CD4-positive, alpha-beta T cell treated with Interleukin-12 subunit alpha and Interleukin-12 subunit beta, for 1 hour (primary cell): ENCODE results near the gene UPK3A.
A peak's percentile ranks its signal among the peaks of the same experiment; 100 is the strongest.
"Not testable (repeated sequence)": the region's sequence is repeated elsewhere in the genome, so short reads cannot be mapped to it uniquely, and the experiment has no call there.

Source experiments
- DNase-seq: peaks from one replicate; pipeline ENCODE4 v3.0.0-alpha.2; 2020

UPK3A gene

DNA sequence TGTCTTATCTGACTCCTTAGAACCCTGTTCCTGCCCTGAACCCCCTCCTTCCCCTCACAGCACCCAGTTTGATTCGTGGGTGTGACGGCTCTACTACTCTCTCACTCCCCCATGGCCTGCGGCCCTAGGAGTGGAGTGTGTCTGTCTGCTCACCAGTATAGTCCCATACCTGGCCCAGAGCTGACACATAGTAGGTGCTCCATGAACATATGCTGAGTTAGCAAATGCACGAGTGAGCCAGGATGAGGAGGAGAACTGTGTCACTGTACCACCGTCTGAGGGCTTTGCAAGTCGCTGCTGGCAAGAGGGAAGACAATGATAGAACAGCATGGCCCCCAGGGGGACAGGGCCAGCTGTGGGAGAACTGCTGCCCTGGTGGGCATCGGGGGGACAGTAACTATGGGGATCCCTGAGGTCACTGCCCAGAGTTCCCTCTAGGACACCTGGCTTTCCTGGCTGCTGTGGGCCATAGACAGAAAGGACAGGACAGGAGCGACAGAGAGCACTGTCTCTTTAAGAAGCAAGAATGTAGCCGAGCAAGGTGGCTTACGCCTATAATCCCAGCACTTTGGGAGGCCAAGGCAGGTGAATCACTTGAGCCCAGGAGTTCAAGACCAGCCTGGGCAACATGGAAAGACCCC, 24.9 kb upstream of the UPK3A start:
- DNase-seq: no peak

DNA sequence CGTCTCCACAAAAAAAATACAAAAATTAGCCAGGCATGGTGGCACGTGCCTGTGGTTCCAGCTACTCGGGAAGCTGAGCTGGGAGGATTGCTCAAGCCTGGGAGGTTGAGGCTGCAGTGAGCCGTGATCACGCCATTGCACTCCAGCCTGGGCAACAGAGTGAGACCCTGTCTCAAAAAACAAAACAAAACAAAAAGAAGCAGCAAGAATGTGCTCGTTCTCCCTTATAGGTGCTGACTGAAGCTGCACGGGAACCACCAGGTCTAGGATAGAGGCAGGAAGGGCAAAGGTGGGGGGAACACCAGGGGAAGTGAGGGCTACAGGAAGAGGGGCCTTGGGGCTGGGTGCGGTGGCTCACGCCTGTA, 24.4 kb upstream of the UPK3A start:
- not testable (repeated sequence) for DNase-seq

DNA sequence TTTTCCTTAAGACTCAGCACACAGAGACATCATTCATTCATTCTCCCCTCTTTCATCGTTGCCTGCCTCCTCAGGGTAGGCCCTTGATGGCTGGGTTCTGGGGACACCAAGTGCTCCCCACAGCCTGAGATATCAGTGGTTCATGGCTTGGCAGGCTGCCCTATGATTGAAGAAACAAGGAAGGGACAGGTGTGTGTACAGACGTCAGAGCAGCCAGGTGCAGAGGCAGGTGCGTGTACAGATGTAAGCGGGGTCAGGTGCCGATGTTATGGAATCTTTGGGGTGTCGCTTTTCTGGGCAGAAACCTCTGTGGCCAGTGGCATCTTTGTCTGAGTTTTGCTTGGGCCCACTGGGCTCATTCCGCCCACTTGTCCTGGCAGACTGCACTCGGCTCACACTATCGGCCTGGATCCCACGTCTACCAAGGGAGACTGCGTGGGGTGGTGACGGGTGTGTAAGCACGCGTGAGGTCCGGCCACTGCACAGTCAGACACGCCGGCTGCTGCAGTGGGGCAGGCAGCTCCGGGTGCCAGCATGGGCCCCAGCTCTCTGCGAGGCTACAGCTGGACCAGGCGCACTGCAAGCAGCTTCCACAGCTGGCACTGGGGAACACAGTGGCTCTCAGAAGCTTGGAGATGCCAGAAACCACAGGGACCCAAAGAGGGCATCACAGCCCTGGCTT, 23.2 kb upstream of the UPK3A start:
- no peak for DNase-seq

DNA sequence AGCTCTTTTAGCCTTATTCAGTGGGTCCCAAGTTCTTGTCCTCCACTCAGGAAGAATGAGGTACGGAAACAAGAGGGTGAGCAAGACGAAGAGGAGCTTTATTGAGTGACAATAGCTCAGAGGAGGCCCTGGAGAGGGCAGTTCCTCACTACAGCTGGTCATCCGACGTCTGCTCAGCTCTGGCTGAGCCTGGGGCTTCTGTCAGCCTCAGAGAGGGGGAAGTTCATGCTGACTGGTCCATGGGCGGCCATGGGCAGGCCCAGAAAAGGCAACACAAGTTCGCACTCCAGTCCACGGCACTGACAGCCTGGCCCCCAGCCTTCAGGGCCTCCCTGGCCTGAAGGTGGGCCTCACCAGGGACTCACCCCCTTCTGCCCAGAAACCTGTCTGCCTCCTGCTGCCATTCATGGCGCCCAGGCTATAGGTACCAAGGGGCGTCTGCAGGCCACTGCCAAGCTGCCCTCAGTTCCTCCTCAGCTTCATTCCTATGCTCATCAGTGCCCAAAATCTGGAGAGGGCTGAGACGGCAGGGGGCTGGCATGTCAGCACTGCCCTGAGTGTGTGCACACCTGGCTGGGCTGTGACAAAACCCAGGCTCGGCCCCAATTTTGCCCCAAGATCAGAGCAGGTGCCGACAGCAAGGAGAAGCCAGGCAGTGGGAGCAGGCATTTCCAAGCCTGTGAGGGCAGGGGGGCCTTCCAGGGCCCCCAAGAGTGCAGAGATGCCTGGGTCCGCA, 22.4 kb upstream of the UPK3A start:
- DNase-seq: no peak

DNA sequence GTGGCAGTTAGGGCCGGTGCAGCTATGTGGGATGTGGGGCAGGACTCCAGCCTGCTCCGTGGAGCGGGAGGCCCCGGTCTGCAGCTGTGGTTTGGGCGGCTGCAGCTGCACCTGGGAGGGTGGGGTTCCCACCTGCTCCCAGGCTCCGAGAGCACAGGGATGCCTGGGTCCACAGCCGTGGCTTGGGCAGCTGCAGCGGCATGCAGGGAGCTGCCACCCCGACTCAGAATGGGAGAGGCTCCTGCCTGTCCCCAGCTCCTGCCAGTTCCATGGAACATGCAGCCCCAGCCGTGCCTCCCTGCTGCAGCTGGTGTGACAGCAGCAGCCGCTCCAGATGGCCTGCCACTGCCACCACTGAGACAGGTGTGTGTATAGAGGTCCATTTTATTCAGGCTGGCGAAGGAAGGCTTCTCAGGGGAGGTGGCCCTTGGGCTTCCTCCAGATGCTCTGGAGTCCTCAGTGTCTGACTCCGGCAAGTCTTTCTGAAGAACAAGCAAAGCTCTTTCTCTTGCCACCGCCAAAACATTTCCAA, 21.8 kb upstream of the UPK3A start:
- DNase-seq: no peak

DNA sequence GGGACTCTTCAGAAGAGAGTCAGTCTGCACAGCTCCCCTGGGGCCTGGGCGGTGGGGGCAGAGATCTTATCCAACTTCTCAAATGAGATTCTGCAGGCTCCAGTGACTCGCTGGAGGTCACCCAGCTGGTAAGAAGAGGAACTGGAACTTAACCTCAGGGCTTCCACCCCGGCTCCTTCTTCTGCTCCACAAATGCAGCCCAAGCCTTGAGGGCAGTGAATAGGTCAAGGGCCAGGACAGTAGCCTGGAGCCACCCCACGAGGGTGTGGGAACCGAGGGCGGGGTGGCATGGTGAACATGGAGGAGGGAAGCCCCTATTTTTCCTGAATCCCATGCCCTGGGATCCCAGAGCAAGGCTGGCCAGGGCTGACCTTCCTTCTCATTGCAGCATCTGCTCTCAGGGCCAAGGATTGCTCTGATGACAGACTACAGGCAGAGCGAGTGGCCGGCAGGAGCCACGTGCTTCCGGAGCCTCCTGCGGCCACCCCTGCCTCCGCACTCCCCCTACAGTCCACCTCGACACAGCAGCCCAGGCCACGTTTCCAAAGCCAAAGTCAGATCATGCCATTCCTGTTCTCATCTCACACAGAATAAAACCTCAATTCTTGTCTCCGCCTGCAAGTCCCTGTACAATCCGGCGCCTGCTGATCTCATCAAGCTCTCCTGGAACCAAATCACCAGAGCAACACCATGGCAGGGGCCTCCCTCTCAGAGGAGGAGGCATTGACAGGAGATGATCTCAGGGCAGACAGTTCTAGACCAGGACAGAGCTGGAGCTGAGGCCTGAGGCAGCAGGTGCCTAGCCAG, 21.1 kb upstream of the UPK3A start:
- no peak for DNase-seq

DNA sequence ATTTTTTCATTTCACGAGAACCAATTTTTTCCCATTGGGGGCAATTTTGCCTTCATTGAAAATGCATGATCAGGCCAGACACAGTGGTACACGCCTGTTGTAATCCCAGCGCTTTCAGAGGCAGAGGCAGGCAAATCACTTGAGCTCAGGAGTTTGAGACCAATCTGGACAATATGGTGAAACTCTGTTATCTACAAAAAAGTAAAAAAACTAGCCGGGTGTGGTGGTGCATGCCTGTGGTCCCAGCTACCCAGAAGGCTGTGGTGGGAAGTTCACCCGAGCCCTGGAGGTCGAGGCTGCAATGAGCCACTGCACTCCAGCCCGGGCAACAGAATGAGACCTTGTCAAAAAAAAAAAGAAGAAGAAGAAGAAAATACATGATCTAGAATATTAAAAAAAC, 19.2 kb upstream of the UPK3A start:
- no peak for DNase-seq

DNA sequence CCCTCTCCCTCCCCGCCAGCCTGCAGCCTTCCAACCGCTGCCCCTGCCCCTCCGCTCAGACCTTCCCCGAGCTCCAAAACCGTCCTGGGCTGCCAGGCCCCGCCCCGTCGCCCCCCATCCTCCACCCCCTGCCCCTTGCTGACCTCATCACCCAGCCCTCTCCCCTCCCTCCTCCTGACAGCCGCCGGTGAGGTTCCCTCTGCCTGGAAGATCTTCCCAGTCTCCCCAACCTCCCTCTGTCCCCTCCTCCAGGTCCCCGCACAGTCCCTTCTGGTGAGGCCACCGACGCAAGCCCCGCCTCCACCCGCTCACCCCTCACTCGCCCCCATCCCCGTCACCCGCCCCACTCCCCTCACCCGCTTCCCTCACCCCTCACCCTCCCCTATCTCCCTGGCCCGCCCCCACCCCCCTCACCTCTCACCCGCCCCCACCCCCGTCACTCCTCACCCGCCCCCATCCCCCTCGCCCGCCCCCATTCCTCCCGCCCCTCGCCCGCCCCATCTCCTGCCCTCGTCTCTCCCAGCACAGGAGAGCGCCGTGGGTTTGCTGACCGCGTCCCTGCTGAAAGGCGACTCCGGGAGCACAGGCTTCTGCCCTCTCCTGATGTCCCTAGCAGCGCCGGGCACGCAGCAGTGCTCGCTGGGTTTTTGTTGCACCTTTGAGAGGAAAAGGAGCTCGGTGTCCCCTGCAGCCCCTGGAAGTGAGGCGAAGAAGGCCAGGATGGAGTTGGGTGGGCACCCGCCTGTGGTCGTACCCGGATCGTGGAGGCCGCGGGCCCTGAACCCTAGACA, 16.4 kb upstream of the UPK3A start:
- peak; percentile 35 for DNase-seq

DNA sequence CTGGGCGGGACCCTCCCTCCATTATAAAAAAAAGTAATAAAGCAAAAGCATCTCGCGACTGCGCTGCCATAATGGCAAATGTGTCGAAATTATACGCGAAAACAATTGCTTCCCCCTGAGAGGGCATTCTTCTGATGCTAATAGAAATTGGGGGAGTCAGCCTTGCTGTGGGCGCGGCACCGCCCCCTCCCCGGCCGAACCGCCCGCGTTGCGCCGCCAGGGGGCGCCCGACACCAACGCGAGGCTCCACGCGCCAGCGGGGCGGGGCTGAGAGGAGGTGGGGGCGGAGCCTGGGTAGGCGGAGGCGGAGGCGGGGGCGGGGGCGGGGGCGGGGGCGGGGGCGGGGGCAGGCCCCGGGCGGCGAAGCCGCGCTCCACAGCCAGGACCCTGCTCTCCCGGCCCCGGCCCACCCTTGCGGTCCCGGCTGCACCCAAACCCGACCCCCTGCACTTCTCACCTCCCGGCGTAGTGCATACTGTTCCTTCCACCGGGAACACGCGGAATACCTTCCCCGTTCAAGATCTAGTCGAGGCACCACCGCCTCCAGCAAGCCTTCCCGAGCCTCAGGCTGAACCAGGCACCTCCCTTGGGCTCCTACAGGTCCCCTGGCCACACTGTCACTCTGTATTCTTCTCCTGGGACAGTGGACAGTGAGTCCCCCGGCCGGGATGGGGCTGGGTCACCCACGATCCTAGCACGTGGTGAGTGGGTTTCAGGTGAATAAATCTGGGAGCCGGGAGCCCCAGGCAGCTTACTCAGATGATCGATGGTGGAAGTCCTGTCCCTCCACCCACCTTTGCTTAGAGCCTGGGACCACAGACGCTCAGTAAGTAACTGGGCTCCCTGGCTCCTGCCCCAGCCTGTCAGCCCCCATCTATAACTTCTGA, 15.5 kb upstream of the UPK3A start:
- peak; percentile 90 for DNase-seq

DNA sequence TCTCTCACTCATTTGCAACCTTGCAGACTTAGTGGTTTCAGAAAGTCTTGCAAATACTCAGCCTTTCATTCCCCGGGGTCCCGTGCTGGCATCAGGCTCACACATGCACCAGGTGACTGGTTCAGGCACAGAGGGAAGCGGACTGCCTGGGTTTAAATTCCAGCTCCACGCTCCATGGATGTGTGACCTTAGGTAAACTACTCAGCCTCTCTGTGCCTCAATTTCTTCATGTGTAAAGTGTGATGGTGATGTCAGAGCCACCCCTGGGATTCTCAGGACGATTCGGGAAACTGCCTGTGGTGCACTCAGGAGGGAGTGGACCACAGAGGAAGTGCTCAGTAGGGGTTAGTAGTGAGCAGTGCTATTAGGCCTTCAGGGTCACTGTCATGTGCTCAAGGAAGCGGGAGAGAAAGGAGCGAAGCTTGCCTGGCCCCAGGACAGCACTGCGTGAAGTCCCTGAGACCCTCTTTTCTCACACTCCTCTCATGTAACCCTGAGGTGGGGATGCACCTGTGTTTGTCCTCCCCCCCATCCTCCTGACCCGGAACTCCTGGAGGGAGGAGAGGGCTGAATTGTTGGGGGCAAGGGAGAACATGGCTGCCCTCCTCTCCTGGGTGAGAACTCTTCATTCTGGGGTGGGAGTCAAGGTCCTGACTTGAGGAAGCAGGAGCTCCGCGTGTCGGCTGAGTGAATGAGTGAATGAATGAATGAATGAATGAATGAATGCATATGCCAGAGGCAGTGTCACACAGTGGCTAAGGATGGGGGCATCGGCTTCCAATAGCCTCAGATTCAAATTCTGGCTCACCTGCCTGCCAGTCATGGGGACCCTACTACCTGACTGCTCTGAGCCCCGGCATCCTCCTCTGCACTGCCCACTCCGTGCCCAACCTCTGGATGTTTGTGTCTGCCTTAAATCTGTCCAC, 14.4 kb upstream of the UPK3A start:
- no peak for DNase-seq

DNA sequence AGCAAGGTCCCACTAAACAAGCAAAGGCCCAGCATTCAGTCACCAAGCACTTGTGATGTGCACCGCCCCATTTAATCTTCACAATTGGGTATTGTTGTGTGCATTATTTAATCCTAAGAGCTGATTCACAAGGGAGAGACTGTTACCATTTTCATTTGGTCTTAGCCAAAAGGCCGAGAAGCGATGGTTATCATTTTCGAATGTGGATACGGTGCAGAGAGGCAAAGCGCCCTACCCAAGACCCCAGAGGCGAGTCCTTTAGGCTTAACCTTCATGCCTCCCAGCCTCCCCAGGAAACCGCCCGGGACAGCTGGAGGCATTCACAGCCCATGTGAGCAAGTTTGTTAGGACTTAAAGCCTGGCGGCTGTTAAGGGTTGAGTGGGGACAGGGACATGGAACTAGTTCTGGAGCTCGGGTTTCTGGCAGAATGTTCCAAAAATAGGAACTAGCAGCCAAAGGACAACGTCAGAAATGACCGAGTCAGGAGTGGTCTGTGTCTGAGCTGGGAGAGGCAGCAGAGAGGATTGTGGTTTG, 13.0 kb upstream of the UPK3A start:
- DNase-seq: no peak

DNA sequence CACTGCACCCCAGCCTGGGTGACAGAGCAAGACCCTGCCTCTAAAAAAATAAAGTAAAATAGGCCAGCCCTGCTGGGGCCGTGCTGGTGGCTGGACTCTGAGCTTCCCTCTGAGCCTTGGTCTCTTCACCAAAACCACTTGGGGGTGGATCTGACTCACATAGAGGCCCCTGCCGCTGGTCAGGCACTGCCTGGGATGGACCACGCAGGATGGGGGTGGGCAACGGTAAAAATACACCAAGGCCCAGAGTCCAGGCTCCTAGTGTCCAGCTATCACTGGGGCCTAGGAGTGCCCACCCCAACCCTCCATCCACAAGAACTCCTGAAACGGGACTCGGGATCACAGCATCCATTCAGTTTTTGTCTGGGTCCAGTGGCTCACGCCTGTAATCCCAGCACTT, 12.3 kb upstream of the UPK3A start:
- no peak for DNase-seq

DNA sequence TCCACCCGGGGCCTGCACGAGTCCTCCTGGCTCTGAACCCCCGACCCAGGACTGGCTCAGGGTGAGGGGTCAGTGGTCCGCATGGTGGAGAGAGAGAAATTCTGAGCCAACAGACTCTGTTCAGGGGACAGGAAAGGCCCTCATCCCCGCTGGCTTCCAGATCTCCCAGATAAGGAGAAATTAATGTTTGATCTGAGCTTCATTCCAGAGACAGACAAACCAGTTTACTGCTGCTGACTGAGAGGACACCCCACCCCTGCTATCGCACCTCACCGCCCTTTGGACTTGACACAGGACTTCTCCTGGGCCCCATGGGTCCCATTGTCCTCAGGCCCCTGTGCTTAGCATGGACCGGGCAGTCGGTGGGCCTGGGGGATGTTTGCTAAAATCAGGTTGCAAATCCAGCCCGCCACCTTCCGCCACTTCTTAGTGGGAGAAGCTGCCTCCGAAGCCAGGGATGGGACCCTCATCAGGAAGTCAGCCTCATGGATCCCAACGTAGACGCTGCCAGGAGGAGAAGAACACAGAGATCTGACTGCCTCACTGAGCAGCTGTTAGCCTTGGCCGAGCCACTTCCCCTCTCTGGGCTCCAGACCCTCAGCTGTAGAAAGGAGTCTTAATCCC, 11.2 kb upstream of the UPK3A start:
- DNase-seq: no peak

DNA sequence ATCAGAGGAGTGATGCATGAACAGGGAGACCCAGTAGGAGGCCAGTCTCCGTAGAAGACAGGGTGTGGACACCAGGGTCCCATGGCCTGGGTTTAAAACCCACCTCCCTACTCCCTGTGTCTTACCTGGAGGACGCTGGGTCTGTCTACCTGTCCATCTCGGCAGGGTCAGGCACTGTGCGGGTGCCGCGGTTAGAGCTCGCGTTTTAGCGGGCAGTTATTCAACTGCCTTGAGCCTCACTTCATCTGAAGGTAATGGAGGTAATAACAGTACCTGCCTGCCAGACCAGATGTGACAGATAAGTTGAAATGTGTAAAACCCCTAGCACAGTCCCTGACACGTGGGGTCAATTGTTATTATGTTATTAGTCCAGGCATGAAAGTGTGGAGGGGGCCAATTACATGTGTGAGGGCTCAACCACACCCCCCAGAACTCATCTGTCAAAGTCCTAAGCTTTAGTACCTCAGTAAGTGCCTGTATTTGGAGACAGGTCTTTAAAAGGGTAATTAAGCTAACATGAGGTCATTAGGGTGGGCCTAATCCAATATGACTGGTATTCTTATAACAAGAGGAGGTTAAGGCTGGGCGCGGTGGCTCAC, 8.1 kb upstream of the UPK3A start:
- no peak for DNase-seq

DNA sequence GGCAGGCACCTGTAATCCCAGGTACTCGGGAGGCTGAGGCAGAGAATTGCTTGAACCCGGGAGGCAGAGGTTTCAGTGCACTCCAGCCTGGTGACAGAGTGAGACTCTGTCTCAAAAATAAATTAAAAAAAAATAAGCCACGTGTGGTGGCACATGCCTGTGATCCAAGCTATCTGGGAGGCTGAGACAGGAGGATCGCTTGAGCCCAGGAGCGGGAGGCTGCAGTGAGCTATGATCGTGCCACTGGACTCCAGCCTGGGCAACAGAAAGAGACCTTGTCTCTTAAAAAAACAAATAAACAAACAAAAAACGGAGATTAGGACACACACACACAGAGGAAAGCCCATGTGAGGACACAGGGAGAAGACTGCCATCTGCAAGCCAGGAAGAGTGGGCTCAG, 7.0 kb upstream of the UPK3A start:
- DNase-seq: not testable (repeated sequence)

DNA sequence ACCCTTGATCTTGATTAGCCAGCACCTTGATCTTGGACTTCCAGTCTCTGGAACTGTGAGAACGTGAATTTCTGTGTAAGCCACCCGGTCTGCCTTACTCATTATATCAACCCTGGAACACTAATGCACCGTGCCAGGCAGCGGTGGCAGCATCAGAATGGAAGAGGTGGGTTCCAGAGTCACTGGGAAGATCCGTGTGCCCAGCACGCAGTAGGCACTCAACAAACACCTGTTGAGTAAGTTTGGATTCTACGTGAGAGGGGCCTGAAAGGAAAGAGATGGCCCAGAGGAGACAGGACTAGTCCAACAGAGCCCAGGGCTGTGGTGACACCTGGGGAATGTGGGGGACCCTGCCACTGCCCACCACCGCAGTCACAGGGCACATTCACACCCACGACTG, 6.6 kb upstream of the UPK3A start:
- DNase-seq: no peak

DNA sequence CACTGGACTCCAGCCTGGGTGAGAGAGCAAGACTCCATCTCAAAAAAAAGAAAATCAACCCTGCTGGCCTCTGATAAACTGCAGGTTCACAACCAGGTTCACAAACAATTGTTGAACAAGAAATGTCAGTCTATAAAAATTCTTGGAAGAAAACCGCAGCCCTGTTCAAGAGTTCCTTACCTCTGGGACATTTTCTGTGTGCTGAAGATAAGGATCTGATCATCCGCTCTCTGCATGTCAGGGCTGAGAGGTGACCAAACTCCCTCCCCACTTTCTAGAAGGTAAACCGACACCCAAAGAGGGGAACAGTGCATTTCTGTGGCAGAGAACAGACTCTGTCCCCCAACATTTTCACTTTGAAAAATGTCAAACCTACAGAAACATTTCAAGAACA, 4.2 kb upstream of the UPK3A start:
- DNase-seq: no peak

DNA sequence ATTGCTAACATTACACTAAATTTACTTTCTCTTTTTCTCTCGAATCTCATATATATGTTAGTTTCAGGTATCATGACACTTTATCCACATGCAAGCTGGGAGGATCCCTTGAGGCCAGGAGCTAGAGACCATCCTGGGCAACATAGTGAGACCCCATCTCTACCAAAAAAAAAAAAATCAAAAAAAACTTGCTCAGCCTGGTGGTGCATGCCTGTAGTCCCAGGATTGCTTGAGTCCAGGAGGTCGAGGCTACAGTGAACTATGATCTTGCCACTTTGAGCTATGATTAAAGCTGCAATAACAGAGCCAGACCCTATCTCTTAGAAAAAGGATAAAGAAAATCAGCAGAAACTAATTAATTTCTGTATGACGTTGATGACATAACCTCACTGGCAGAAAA, 3.7 kb upstream of the UPK3A start:
- no peak for DNase-seq
